ENCODE results near the gene IDUA.
A peak's percentile ranks its signal among the peaks of the same experiment; 100 is the strongest.

IDUA gene

DNA sequence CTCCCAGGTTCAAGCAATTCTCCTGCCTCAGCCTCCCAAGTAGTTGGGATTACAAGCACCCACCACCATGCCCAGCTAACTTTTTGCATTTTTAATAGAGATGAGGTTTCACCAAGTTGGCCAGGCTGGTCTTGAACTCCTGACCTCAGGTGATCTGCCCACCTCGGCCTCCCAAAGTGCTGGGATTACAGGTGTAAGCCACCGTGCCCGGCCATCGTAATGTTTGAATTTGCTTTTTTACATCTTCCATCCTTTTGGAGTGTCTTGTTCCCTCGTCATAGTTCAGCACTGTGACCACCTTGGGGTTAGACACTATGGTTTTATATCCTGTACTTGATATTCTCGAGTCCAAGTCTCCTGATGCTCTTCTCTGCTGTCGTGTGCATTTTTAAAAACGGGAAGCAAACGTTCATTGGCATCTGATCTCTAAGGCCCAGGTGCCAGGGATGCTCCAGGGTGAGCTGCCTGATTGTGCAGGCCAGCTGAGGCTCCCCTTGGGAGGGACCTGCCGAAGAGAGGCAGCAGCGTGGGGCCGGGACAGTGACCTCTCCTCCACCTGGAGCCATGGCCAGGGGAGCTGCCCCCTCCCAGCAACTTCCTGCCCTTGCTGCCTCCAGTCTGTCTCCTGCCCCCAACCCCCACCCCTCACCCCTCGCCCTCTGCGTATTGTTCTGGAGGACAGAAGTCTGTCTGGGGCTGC lies 30.2 kb upstream of the IDUA start:
- DNase-seq, result no peak

DNA sequence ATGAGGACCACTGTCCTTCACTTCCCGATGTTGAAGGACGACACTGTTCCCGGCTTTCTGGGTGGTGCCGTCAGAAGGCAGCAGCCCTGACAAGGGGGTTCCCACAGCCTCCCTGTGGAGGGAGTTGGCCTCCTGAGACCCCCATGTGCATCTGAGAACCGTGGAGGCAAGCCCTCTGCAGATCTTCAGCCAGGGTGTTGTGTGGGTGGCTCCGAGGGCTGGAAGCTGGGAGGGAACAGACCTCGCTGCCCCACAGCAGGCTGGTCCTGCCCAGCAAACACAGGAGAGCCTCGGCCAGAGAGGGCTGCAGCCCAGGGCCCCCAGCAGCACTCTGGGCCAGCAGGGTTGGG lies 29.6 kb upstream of the IDUA start:
- no peak for DNase-seq

DNA sequence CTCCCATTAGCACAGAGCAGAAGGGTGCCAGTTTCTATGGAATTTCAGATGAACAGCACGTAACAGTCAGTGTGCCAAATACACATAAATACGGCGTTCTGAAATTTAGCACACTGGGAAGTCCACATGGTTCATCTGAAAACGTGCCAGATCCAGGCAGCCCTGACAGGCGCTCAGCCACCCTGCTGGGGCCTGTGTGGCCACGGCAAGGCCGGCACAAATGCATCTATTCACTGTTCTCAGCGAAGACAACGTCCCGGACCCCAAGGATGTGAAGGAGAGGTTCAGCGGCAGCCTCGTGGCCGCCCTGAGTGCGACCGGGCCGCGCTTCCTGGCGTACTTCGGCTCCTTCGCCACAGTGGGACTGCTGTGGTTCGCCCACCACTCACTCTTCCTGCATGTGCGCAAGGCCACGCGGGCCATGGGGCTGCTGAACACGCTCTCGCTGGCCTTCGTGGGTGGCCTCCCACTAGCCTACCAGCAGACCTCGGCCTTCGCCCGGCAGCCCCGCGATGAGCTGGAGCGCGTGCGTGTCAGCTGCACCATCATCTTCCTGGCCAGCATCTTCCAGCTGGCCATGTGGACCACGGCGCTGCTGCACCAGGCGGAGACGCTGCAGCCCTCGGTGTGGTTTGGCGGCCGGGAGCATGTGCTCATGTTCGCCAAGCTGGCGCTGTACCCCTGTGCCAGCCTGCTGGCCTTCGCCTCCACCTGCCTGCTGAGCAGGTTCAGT lies 29.1 kb upstream of the IDUA start:
- DNase-seq, result no peak

GRCh38 chr4:958314-958665 lies 28.6 kb upstream of the IDUA start:
- no peak for DNase-seq

- DNase-seq, result no peak
Measured at GRCh38 chr4:958696-959337, 28.0 kb upstream of the IDUA start.

DNA sequence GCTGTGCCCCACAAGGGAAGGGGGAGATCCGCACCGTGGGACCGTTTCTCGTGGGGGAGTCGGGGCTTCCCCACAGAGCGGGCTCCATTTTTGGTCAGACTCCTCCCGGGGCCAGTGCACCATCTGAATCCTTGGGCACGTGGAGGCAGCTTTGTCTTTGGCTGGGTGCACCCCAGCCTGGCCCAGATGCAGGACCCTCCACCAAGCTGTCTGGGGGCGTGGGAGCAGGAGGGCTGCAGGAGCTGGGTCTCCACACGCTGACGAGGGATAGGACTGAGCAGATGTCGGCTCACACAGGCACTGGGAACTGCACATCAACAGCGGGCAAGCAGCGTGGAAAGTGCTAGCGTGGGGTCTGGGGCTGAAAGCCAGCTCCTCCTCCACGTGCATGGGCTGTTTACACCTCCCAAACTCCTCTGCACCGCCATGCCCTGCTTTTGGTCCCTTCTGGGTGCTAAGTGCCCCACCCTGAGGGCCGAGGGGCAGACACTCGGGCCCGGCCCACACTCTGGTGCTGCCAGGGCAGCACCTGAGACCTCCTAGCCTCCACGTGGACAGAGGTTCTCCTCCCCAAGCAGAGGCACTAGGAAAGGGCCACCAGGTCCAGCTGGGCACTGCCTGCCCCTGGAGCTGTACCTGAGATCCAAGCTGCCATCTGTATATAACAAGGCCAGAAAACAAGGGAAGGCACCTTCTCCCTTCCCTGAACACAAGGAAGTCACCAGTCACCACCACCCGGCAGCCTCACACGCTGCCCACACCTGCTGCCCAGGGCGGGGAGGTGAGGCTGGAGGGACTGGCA lies 27.3 kb upstream of the IDUA start:
- no peak for DNase-seq

GRCh38 chr4:960140-960635 lies 26.7 kb upstream of the IDUA start:
- no peak for DNase-seq

GRCh38 chr4:960636-961350 lies 26.1 kb upstream of the IDUA start:
- DNase-seq, result no peak

GRCh38 chr4:961351-962230 lies 25.3 kb upstream of the IDUA start:
- no peak for DNase-seq

DNA sequence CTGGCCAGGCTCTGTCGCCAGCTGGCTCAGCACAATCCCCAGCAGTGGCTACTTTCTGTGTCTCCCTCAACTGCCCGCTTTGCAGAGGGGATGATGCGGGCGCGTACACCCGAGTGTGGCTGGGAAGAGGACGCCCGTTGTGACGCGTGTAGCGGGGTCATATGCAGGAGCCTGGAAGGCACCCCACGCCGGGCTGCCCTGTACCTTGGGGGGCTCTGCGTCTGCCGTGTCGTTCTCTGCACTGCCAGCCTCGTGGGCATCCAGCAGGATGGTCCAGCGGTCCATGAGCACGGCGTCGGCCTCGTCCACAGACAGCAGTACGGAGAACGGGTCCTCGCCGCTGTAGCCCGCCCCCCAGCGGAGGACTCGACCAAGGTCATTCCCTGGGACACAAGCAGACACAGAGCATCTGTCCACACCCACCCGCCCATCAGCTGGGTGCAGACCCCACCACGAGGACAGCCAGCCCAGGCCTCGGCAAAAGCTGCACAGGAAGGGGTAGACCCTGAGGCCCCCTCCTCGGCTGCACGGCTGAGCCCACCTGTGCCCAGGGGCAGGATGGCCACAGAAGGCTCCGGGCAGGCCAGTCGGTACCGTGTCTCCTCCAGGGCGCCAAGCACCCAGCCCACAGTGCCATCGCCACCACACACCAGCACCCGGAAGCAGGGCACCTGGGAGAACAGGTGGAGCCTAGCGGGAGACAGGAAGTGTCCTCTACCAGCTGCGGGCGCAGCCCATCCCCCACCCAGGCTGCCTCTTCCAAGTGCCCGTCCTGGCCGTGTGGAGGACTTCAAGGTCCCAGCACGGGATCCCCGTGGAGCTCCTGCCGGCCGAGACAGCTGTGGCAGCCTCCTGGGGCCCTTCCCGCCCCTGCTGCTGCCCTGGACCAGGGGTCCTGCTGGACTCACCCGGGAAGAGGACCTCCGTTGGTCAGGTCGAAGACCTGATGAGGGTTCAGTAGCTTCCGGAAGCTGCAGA lies 24.3 kb upstream of the IDUA start:
- peak; percentile 74 for DNase-seq

DNA sequence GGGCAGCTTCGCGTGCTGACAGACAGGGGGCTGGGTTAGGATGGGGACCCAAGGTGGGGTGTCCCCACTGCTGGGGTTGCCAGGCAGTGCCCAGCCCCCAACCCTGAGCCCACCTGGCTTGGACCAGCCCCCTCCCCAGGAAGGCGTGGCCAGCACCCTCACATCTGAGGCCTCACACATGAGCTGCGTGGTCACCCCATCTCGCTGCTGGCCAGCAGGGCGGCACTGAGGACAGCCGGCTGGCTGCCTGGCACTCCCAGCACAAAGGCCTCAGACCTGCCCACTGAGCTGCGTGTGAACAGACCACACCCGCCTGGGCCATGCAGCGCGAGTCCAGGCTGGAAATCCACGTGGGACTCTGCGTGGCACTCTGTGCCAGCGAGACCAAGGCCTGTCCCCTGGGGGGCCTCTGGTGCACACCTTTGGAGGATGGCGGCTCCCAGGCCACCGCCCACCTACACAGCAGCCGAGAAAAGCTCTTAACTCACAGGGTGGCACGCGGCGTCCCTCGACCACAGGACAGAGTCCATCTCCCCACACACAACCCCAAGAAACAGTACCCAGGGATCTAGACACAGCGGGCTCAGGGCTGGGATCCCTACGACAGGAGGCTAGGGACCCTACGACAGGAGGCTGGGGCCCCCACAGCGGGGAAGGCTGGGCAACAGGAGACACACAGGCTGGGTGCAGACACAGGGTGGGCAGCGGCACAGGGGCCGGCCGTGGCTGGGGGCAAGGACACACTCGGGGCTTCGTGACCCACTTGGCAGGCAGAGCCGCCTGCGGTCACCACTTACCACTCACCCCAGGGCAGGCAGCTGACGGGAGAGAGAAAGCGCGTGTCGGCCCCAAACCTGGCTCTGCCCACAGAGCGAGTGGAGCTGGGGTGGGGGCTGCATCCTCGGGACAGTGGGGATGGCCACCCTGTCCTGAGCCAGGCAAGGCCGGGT lies 23.3 kb upstream of the IDUA start:
- DNase-seq, result no peak

DNA sequence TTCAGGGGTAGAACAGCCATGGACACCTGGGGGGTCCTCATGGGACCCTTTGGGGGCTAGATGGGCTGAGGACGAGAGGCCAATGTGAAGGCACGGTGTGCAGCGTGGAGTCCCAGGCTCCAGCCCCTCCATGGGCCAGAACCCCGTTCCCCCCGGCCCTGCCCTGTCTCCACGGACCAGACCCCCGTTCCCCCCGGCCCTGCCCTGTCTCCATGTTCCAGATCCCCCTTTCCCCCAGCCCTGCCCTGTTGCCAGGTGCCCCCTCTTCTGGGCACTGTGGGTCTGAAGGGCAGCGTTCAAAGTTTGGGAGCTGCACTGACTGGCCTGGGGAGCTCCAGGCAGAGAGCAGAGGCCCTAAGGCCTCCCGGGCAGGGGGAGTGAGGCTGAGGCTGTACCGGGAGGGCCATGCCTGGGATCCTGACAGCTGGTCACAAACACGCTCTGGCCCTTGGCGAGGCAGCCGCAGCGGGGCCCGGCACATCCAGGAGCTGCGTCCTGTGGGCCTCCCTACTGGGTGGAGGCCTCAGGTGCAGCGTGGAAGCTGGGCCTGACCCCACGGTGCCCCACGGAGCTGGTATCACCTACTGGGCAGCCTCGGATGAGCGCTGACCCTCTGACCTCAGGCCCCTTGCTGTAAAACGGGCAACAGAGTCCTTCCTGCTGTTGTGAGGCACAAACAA lies 22.4 kb upstream of the IDUA start:
- no peak for DNase-seq

DNA sequence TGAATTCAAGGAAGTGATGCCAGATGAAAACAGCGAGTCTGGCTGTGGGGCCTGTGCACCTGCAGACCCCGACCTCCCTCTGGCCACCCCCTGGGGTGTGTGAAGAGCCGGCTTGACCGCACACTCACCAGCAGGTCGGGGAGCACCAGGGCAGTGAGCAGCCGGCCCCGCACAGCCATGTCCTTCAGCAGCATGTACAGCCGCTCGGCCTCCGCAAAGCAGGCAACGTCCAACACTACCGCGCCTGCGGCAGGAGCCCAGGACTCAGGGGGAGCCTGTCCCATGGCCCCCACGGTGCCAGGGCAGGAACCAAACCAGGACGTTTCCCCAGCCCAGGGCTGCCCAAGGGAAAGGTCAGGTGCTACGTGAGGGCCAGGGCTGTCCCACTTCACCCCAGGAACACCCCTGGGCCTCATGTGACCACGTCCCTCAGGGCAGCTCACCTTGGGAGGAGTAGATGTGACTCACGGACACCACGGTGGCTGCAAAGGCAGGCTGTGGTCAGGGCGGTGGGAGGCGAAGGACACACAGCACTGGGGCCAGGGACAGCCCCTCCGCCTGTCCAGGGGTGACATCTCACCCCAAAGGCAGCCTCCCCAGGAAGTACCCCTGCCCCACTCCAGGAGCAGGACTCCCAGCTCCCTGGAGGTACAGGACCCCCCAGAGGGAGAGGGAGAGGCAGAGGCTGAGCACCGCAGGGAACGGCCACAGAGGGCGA lies 21.6 kb upstream of the IDUA start:
- DNase-seq, result no peak

- no peak for DNase-seq
Measured at GRCh38 chr4:965766-966134, 21.1 kb upstream of the IDUA start.

DNA sequence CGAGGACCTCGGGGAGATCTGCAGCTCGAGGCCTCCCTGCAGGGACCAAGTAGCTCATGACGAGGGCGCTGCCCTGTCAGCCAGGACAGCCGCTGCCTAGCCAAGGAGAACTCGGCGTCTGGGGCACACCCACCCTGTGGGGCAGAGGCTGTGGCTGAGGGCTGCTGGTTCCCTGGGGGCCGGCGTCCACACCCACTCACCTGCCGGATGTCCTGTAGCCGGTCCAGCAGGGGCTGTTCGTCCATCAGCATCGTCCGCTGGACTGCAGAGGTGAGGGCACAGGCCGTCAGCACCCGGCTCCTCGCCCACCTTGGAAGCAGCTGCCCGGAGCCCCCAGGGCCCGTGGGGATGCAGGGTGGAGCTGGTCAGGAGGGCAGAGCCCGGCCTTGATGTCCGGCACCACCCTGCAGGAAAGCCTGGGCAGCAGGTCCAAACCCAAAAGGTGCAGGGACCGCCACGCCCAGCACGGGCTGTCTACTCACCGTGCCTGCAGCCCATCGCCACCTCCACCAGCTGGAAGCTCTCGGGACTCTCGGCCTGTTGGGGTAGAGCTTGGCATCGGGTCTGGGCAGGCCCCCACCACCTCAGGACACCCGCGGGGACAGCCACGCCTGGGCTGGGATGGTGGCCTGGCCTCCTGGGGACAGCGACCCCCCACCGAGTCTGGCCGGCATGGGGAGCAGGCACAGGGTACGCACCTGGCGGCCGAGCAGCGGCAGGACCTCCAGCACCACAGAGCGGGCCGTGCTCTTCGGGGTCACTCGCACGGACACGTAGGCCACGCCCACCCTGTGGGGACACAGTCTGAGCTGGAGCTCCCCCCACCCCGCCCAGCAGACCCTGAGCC lies 20.4 kb upstream of the IDUA start:
- no peak for DNase-seq

GRCh38 chr4:967113-968104 lies 19.4 kb upstream of the IDUA start:
- DNase-seq, result no peak
